ENCODE measurements around the gene PDZRN3.
"Not testable (repeated sequence)": the region's sequence is repeated elsewhere in the genome, so short reads cannot be mapped to it uniquely, and the experiment has no call there.

PDZRN3 gene

GRCh38 chr3:73470860-73471259 lies 153.9 kb downstream of the PDZRN3 start:
- H3K4me3 ChIP-seq (ENCODE audit: low read depth, low read length) = no peak overlapping the region

DNA sequence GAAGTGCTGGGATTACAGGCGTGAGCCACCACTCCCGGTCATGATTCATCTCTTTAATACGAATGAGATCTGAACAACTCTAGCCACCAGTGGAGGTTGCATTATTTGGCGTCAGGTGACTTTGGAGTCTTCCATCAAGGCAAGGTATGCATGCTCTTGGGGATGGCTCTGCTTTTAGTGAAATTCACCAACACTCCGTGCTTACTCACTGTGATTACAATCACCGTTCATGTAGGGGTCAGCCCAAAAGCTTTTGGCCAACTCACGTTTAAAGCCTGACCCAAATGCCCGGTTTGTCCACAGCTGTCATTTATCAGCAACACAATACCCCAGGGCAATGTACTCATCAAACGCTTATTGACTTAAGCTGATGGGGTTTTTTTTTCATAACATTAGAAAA lies 155.4 kb downstream of the PDZRN3 start:
- H3K4me3 ChIP-seq (ENCODE audit: low read depth, low read length) = no peak overlapping the region

DNA sequence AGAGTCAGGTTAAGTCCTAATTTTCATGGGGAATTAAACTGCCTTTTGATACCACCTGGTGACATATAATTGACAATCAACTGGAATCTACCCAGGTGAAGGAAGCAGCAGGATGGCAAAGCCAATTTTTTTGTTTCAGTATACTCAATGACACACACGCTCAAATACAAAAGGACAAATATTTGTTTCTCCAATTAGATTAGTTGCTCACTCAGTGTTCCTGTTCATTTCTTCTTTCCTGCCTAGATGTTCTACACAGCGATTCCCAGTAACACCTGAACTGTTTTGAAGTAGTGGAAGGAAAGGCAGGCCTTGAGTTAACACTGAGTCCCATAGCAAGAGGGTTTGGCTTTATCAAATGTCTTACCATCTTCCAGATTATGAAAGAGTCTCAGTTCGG lies 157.5 kb downstream of the PDZRN3 start:
- H3K4me3 ChIP-seq (ENCODE audit: low read depth, low read length) = no peak overlapping the region

- no peak overlapping the region for H3K4me3 ChIP-seq (ENCODE audit: low read depth, low read length)
Measured at GRCh38 chr3:73465926-73466325, 158.8 kb downstream of the PDZRN3 start.

- not testable (repeated sequence) for H3K4me3 ChIP-seq (ENCODE audit: low read depth, low read length)
Measured at GRCh38 chr3:73464126-73464525, 160.6 kb downstream of the PDZRN3 start.

- H3K4me3 ChIP-seq (ENCODE audit: low read depth, low read length) = no peak overlapping the region
Measured at GRCh38 chr3:73461547-73461946, 163.2 kb downstream of the PDZRN3 start.

DNA sequence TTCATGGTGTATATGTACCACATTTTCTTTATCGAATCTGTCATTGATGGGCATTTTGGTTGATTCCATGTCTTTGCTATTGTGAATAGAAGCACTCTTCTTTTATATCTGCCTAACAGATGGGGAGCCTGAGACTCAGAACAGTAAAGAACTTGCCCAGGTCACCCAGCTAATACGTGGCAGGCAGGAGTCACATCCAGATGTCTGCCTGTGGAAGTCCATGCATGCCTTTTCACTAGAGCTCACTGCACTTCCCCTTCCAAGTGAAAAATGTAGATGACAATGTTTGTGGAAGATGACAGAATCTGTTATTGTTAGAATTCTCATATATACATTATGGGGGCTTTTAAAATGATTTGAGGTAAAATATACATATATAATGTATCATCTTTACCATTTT lies 165.0 kb downstream of the PDZRN3 start:
- no peak overlapping the region for H3K4me3 ChIP-seq (ENCODE audit: low read depth, low read length)

- H3K4me3 ChIP-seq (ENCODE audit: low read depth, low read length) = no peak overlapping the region
Measured at GRCh38 chr3:73453666-73454065, 171.1 kb downstream of the PDZRN3 start.

DNA sequence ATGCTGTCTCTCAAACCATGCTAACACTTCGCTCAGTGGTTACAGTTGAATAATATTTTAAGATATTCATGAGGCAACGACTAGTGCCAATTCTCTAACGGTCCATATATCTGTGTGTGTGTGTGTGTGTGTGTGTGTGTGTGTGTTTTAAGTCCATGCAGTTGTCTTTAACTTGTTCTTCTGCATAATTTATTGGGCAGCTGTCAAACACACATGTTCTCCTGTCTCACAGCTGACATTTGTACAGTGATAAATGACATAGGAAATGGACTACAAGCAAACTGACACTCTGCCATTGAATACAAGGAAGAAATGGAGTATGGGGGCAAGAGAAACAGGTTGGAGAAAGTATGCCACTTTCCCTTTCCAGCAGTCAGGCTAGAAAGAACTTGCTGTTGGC lies 172.0 kb downstream of the PDZRN3 start:
- no peak overlapping the region for H3K4me3 ChIP-seq (ENCODE audit: low read depth, low read length)

DNA sequence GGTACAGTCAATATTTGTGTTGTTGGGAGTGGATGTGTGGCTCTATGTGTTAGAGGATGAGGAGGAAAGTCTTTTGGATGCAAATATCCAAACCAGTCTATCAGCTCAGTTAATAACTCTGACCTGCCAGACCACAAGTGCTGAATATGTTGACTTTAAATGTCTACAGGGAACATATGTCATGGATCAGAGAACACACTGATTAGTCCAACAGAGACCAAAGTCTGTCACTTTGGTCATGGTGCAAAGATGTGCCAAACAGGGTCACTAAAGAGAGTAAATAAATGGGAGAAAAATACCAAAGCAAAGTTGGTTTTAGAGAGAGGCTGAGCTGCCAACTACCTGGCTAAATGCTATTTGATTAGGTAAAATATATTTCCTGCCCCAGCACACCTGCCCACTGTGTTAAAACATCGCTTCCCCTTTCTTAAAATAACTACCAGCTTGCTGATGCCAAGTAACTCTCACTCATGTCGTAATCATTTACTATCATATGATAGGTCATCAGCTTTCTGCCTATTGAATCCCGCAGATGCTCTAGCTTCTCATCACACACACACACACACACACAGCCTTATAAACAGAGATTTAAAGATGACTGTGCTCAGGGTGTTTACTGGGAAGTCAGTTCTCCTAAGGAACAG lies 173.3 kb downstream of the PDZRN3 start:
- no peak overlapping the region for H3K4me3 ChIP-seq (ENCODE audit: low read depth, low read length)

GRCh38 chr3:73449774-73450173 lies 175.0 kb downstream of the PDZRN3 start:
- H3K4me3 ChIP-seq (ENCODE audit: low read depth, low read length) = no peak overlapping the region

GRCh38 chr3:73448761-73449301 lies 175.9 kb downstream of the PDZRN3 start:
- H3K4me3 ChIP-seq (ENCODE audit: low read depth, low read length) = no peak overlapping the region

- H3K4me3 ChIP-seq (ENCODE audit: low read depth, low read length) = no peak overlapping the region
Measured at GRCh38 chr3:73448041-73448440, 176.7 kb downstream of the PDZRN3 start.

DNA sequence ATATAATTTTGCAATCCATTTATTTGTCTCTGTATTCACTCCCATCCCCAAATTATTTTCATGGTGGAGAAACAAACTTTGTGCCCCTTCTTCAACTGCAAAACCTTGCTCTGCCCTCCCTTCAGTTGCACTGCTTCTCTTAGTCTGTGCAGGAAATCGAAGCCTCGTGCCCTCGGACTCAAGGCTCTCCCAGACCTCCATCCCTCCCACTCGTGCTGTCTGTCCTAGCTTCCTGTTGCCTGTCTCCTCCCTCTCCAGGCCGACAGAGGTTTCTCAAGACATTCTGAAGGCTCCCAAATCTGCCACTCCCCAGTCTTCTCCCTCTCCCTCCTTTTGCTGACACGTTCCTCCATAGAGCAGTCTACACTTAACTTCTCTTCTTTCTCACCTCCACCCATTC lies 177.6 kb downstream of the PDZRN3 start:
- H3K4me3 ChIP-seq (ENCODE audit: low read depth, low read length) = no peak overlapping the region

DNA sequence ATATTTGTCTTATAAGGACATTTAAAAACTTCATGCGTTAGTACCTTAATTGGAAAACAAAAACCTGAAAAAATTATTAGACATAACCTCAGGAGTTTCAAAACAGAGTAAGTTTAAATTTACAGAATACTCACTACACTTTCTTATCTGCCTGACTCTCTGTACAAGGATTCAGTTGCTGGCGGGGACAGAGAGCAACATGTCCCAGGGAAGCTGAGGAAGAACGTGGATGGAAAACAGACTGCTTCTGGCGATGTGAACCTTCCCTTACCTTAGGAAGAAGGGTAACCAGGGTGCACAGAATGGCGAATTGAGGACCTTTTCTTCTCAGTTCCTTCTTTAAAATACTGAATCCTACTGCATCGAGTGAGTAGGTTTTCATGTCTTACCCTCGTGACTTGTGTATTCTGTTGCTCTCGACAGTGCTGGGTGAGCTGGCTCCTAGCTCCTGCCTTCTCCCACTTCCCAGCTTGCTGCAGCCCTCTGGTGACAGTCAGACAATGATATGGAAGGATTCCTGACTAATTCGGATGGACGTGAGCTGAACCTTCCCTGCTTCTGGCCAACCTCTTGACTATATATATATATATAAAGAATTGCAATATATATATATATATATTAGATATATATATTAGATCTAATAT lies 178.2 kb downstream of the PDZRN3 start:
- no peak overlapping the region for H3K4me3 ChIP-seq (ENCODE audit: low read depth, low read length)

GRCh38 chr3:73442886-73443285 lies 181.9 kb downstream of the PDZRN3 start:
- no peak overlapping the region for H3K4me3 ChIP-seq (ENCODE audit: low read depth, low read length)

DNA sequence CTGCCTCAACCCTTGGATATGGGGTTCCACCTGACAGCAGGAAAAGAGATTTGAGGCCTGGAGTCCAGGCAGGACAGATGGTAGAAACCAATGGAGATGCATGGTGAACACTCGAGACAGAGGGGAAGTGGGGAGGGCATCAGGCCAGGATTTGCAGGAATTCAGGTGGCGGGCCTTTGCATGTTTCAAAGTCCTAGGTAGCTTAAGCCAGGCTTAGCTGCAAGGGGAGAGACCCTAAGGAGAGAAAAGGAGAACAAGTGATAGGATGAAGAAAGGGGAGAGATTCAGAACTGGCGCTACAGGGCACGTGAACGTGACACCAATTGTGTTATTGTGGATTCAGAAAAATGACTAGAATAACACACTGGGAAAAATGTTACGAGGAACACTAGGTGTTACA lies 182.6 kb downstream of the PDZRN3 start:
- H3K4me3 ChIP-seq (ENCODE audit: low read depth, low read length) = no peak overlapping the region

DNA sequence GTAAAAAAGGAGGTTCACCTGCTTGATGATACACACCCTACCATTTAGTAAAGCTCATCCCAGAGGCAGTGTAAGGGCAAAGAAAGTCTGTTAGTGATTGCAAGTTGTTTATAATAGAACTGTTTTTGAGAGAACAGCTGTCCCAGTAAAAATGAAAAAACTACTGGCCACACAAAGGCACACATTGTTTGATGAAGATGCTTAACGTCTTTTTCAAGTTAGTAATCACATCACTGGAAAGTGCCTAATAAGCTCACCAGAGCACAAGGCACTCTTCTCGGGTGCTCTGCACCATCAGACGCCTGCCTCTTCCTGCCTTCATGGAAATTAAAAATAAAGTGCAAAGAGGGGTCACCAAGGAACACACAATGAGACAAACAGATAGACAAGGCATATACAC lies 186.9 kb downstream of the PDZRN3 start:
- H3K4me3 ChIP-seq (ENCODE audit: low read depth, low read length) = no peak overlapping the region

- H3K4me3 ChIP-seq (ENCODE audit: low read depth, low read length) = no peak overlapping the region
Measured at GRCh38 chr3:73435055-73435454, 189.7 kb downstream of the PDZRN3 start.

DNA sequence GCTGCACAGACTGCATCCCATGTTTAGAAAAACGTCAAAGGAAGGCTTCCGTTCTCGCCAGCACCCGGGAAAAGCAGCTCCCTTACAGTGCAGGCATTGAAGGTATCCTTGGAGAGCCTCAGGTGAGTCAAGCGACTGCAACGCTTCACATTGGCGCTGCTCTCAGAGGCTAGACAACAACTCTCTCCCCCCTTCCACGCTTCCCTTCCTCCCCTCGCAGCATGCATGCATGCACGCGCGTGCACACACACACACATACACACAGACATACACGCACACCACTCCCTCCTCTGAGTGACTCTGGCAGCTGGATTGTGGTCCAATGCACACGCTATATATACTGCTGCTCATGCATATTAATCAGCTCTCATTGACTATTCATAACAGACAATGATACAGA lies 191.1 kb downstream of the PDZRN3 start:
- H3K4me3 ChIP-seq (ENCODE audit: low read depth, low read length) = no peak overlapping the region

DNA sequence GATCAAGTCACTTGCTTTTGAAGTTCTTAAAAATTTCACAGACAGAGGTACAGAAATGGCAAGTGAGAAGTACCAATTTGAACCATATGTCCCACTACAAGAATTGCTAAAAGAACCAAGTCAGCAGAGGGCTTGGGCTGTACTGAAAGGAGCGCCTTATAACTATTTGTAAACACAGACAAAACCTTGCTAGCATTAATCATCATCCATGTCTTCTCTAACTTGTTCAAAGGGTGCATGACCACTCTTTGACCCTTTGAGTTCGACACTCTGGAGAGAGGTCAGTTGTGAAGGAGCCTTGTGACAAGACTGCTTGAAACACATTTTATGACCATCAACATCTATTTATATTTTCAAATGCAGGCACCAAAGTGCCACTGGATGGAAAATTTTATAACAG lies 191.7 kb downstream of the PDZRN3 start:
- H3K4me3 ChIP-seq (ENCODE audit: low read depth, low read length) = no peak overlapping the region

- H3K4me3 ChIP-seq (ENCODE audit: low read depth, low read length) = no peak overlapping the region
Measured at GRCh38 chr3:73432706-73433032, 192.1 kb downstream of the PDZRN3 start.
